C4-2B (cell line): Measurements from ENCODE around the gene USP38.
A peak's percentile ranks its signal among the peaks of the same experiment; 100 is the strongest.
"Not testable (repeated sequence)": the region's sequence is repeated elsewhere in the genome, so short reads cannot be mapped to it uniquely, and the experiment has no call there.

Experiments used
- H3K27ac ChIP-seq: fragments of 450-650 bp; 2 replicates; pipeline ENCODE4 v1.5.1; 2017
- CTCF ChIP-seq: fragments of 450-650 bp; conservative IDR thresholded peaks from 2 replicates; pipeline ENCODE4 v1.5.1; 2017; ENCODE audit warnings: mild to moderate bottlenecking
- ZFX ChIP-seq: fragments of 450-650 bp; IDR thresholded peaks from 2 replicates; pipeline ENCODE4 v1.6.1; 2017

The USP38 gene

GRCh38 chr4:143184503-143185252 lies at the start of gene USP38:
Gene USP38 (plus strand): TSS chr4:143184917. CDS start chr4:143185451, 534 bp downstream.
- H3K27ac ChIP-seq, result peak within 1 kb of the TSS; percentile 97
- no peak; the same call in 1 of the 2 replicates for TF ChIP-seq ZFX
- TF ChIP-seq CTCF, result no peak; the same call in 1 of the 2 replicates

- H3K27ac ChIP-seq, result no peak overlapping the region
- TF ChIP-seq ZFX (no peak), CTCF (no peak)
These were observed 49.4 kb upstream of the USP38 start for GRCh38 chr4:143135358-143135757.

GRCh38 chr4:143140696-143141095 lies 44.0 kb upstream of the USP38 start:
- TF ChIP-seq CTCF (no peak), ZFX (no peak)
- H3K27ac ChIP-seq, result no peak overlapping the region

GRCh38 chr4:143148521-143148920 lies 36.2 kb upstream of the USP38 start:
- TF ChIP-seq CTCF (no peak), ZFX (no peak)

GRCh38 chr4:143156853-143157252 lies 27.9 kb upstream of the USP38 start:
- H3K27ac ChIP-seq, result no peak overlapping the region
- TF ChIP-seq CTCF (no peak), ZFX (no peak)

More at GRCh38 chr4:143148521-143148920, 36.2 kb upstream of the USP38 start:
- H3K27ac ChIP-seq, result no peak overlapping the region

GRCh38 chr4:143163614-143164013 lies 21.1 kb upstream of the USP38 start:
- TF ChIP-seq CTCF (no peak), ZFX (no peak)

GRCh38 chr4:143166722-143167121 lies 18.0 kb upstream of the USP38 start:
- H3K27ac ChIP-seq, result not testable (repeated sequence)

More at GRCh38 chr4:143163614-143164013, 21.1 kb upstream of the USP38 start:
- no peak overlapping the region for H3K27ac ChIP-seq

GRCh38 chr4:143178923-143179322 lies 5.8 kb upstream of the USP38 start:
- TF ChIP-seq CTCF (peak; percentile 19), ZFX (no peak)
- H3K27ac ChIP-seq, result no peak overlapping the region
